ENCODE results near the gene TMEM50A. TPM values are rescaled to one million over a fixed set of nuclear protein-coding genes. Genes with fewer than 3 reads are reported as not detected.
"Not testable (repeated sequence)": the region's sequence is repeated elsewhere in the genome, so short reads cannot be mapped to it uniquely, and the experiment has no call there.

The TMEM50A gene
- total and polyA plus RNA-seq, 9 of the 15 experiments (the other 6 are each of a cell fraction or from before 2014, with no cell fraction given), result 43.7 to 195 (median 137) TPM

GRCh38 chr1:25402947-25403803 is 65.0 kb downstream of the TMEM50A start:
- in situ Hi-C loops (cut with MboI) (loop anchor here (5.0 to 10.0 kb wide), 3 partner anchors 116 to 412 kb away; partner anchors contain the start of gene MTFR1L), intact Hi-C loops (cut with micrococcal nuclease) (loop anchor here (5.0 kb wide), 1 partner anchor 119 kb away; no protein-coding TSS in a partner anchor)
- DNase-seq (ENCODE audit: extremely low read depth in 1 of 4, low spot score in 3 of 4); H3K79me2 ChIP-seq (ENCODE audit: control insufficient read depth, insufficient read depth, low read length); H3K9me3 ChIP-seq (replicated peaks; ENCODE audit: control insufficient read depth, insufficient read depth, low read depth, low read length); BruUV-seq (replicated peaks); H3K27me3 ChIP-seq (ENCODE audit: control insufficient read depth in 2 of 2, insufficient read depth in 2 of 2, low read length in 2 of 2); H3K9me1 ChIP-seq (ENCODE audit: control insufficient read depth, insufficient read depth, low read length); H4K20me1 ChIP-seq (replicated peaks; ENCODE audit: control insufficient read depth, insufficient read depth, low read length); H3K4me2 ChIP-seq (ENCODE audit: insufficient read depth, low read length); H3K4me1 ChIP-seq (replicated peaks in 1 of 2; ENCODE audit: control insufficient read depth in 2 of 2, insufficient read depth in 2 of 2, low read length in 2 of 2); H2AFZ ChIP-seq (ENCODE audit: low read depth, low read length); POLR2A ChIA-PET; H3K4me3 ChIP-seq; H3K27ac ChIP-seq (ENCODE audit: extremely low read depth, low read depth, low read length); H3K9ac ChIP-seq (ENCODE audit: insufficient read depth in 1 of 2, low read depth in 2 of 2, low read length in 2 of 2); H3K36me3 ChIP-seq (ENCODE audit: control insufficient read depth, insufficient read depth, low read length): not testable (repeated sequence)
- FAIRE-seq (peak; percentile 84), ATAC-seq (peak; percentile 93)
- 11% methylated on average over 6 of the region's 8 CpGs for WGBS (ENCODE audit: insufficient coverage, low coverage, missing lambda C conversion rate)
- TF ChIP-seq BCOR (IDR thresholded peaks at IDR 0.05) (peak; percentile 53; the same call in 1 of the 2 replicates), NRF1 (conservative IDR thresholded peaks at IDR 0.05 in 1 of 2, IDR thresholded peaks at IDR 0.05 in 1 of 2) (0 out of 4 replicates have a peak, but pooled peaks have one; percentile 16 to 23), RAD21 (CRISPR knock-in tag; conservative IDR thresholded peaks at IDR 0.05 in 1 of 2, IDR thresholded peaks at IDR 0.05 in 1 of 2) (peak in 1 of 2 experiments; percentile 53; a peak in 3 of 4 replicates), ZNF436 (CRISPR knock-in tag; IDR thresholded peaks at IDR 0.05) (peak; percentile 79), SMC3 (conservative IDR thresholded peaks at IDR 0.05; ENCODE audit: insufficient read depth, low read depth, low read length) (0 out of 2 replicates have a peak, but pooled peaks have one; percentile 24), CTCF (IDR thresholded peaks at IDR 0.05 in 2 of 3, conservative IDR thresholded peaks at IDR 0.05 in 1 of 3; ENCODE audit: insufficient read depth in 2 of 3, low read depth in 1 of 3, low read length in 3 of 3) (peak; percentile 36 to 49 (median 39); a peak in 5 of 6 replicates), KDM1A (IDR thresholded peaks at IDR 0.05) (peak; percentile 25 to 58; a peak in 2 of 4 replicates)
- TF ChIP-seq, protein P1, sequence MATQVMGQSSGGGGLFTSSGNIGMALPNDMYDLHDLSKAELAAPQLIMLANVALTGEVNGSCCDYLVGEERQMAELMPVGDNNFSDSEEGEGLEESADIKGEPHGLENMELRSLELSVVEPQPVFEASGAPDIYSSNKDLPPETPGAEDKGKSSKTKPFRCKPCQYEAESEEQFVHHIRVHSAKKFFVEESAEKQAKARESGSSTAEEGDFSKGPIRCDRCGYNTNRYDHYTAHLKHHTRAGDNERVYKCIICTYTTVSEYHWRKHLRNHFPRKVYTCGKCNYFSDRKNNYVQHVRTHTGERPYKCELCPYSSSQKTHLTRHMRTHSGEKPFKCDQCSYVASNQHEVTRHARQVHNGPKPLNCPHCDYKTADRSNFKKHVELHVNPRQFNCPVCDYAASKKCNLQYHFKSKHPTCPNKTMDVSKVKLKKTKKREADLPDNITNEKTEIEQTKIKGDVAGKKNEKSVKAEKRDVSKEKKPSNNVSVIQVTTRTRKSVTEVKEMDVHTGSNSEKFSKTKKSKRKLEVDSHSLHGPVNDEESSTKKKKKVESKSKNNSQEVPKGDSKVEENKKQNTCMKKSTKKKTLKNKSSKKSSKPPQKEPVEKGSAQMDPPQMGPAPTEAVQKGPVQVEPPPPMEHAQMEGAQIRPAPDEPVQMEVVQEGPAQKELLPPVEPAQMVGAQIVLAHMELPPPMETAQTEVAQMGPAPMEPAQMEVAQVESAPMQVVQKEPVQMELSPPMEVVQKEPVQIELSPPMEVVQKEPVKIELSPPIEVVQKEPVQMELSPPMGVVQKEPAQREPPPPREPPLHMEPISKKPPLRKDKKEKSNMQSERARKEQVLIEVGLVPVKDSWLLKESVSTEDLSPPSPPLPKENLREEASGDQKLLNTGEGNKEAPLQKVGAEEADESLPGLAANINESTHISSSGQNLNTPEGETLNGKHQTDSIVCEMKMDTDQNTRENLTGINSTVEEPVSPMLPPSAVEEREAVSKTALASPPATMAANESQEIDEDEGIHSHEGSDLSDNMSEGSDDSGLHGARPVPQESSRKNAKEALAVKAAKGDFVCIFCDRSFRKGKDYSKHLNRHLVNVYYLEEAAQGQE (IDR thresholded peaks at IDR 0.05; ENCODE audit: borderline replicate concordance), result peak; percentile 5; the same call in 1 of the 2 replicates
- TF ChIP-seq, protein P1 (CRISPR knock-in tag; IDR thresholded peaks at IDR 0.05; ENCODE audit: low read depth), result not testable (repeated sequence)
- CTCF ChIA-PET (ENCODE audit: low intra/inter-chr PET ratio), result interaction anchor here (0.9 kb wide), 1 partner anchor 117 kb away, joined by 3 read pairs; no protein-coding TSS in a partner anchor
